ENCODE measurements around the gene COG7.
"Not testable (repeated sequence)": the region's sequence is repeated elsewhere in the genome, so short reads cannot be mapped to it uniquely, and the experiment has no call there.

COG7 gene

GRCh38 chr16:23491490-23492391 lies 38.8 kb upstream of the COG7 start:
- Histone ChIP-seq H3K4me3 (ENCODE audit: low read length) (no peak overlapping the region), H3K36me3 (ENCODE audit: control insufficient read depth, insufficient read depth, low read length, severe bottlenecking) (peaks cover 70% of the 10 kb centered on the region), H3K9me3 (ENCODE audit: control insufficient read depth, low read length) (no peaks in the 10 kb centered on the region), H3K27me3 (replicated peaks; ENCODE audit: control insufficient read depth, insufficient read depth, low read length) (no peaks in the 10 kb centered on the region), H3K4me1 (ENCODE audit: control insufficient read depth, insufficient read depth, low read length) (peaks cover 4% of the 10 kb centered on the region), H3K9ac (ENCODE audit: low read length) (no peak overlapping the region)
- no peak for DNase-seq (ENCODE audit: low read depth)

GRCh38 chr16:23486480-23486879 lies 33.5 kb upstream of the COG7 start:
- Histone ChIP-seq H3K9me3 (ENCODE audit: control insufficient read depth, low read length) (no peaks in the 10 kb centered on the region), H3K4me1 (ENCODE audit: control insufficient read depth, insufficient read depth, low read length) (no peaks in the 10 kb centered on the region), H3K36me3 (ENCODE audit: control insufficient read depth, insufficient read depth, low read length, severe bottlenecking) (peaks cover 84% of the 10 kb centered on the region), H3K27me3 (replicated peaks; ENCODE audit: control insufficient read depth, insufficient read depth, low read length) (no peaks in the 10 kb centered on the region), H3K4me3 (ENCODE audit: low read length) (no peak overlapping the region), H3K9ac (ENCODE audit: low read length) (no peak overlapping the region)
- no peak for DNase-seq (ENCODE audit: low read depth)

- H3K9me3 ChIP-seq (ENCODE audit: control insufficient read depth, low read length): no peaks in the 10 kb centered on the region
- H3K36me3 ChIP-seq (ENCODE audit: control insufficient read depth, insufficient read depth, low read length, severe bottlenecking): peaks cover 87% of the 10 kb centered on the region
- H3K4me1 ChIP-seq (ENCODE audit: control insufficient read depth, insufficient read depth, low read length): no peaks in the 10 kb centered on the region
- no peak for DNase-seq (ENCODE audit: low read depth)
- no peak overlapping the region for H3K4me3 ChIP-seq (ENCODE audit: low read length)
- H3K9ac ChIP-seq (ENCODE audit: low read length): no peak overlapping the region
- H3K27me3 ChIP-seq (replicated peaks; ENCODE audit: control insufficient read depth, insufficient read depth, low read length): no peaks in the 10 kb centered on the region
Observed at GRCh38 chr16:23485841-23486240, 32.9 kb upstream of the COG7 start.

- peaks cover 90% of the 10 kb centered on the region for H3K36me3 ChIP-seq (ENCODE audit: control insufficient read depth, insufficient read depth, low read length, severe bottlenecking)
- no peaks in the 10 kb centered on the region for H3K9me3 ChIP-seq (ENCODE audit: control insufficient read depth, low read length)
- no peak overlapping the region for H3K4me3 ChIP-seq (ENCODE audit: low read length)
- no peaks in the 10 kb centered on the region for H3K27me3 ChIP-seq (replicated peaks; ENCODE audit: control insufficient read depth, insufficient read depth, low read length)
- H3K4me1 ChIP-seq (ENCODE audit: control insufficient read depth, insufficient read depth, low read length): no peaks in the 10 kb centered on the region
- no peak for DNase-seq (ENCODE audit: low read depth)
- no peak overlapping the region for H3K9ac ChIP-seq (ENCODE audit: low read length)
Observed at GRCh38 chr16:23485257-23485614, 32.2 kb upstream of the COG7 start.

GRCh38 chr16:23484510-23485256 lies 31.7 kb upstream of the COG7 start:
- Histone ChIP-seq H3K4me1 (ENCODE audit: control insufficient read depth, insufficient read depth, low read length) (no peaks in the 10 kb centered on the region), H3K9me3 (ENCODE audit: control insufficient read depth, low read length) (no peaks in the 10 kb centered on the region), H3K27me3 (replicated peaks; ENCODE audit: control insufficient read depth, insufficient read depth, low read length) (no peaks in the 10 kb centered on the region), H3K36me3 (ENCODE audit: control insufficient read depth, insufficient read depth, low read length, severe bottlenecking) (peaks cover 90% of the 10 kb centered on the region), H3K9ac (ENCODE audit: low read length) (no peak overlapping the region), H3K4me3 (ENCODE audit: low read length) (no peak overlapping the region)
- no peak for DNase-seq (ENCODE audit: low read depth)

- DNase-seq (ENCODE audit: low read depth); H3K9me3 ChIP-seq (ENCODE audit: control insufficient read depth, low read length); H3K27me3 ChIP-seq (replicated peaks; ENCODE audit: control insufficient read depth, insufficient read depth, low read length); H3K4me1 ChIP-seq (ENCODE audit: control insufficient read depth, insufficient read depth, low read length); H3K9ac ChIP-seq (ENCODE audit: low read length); H3K4me3 ChIP-seq (ENCODE audit: low read length): not testable (repeated sequence)
- peaks cover 90% of the 10 kb centered on the region for H3K36me3 ChIP-seq (ENCODE audit: control insufficient read depth, insufficient read depth, low read length, severe bottlenecking)
Observed at GRCh38 chr16:23483492-23483891, 30.5 kb upstream of the COG7 start.

- H3K27me3 ChIP-seq (replicated peaks; ENCODE audit: control insufficient read depth, insufficient read depth, low read length): no peaks in the 10 kb centered on the region
- no peak overlapping the region for H3K9ac ChIP-seq (ENCODE audit: low read length)
- no peak overlapping the region for H3K4me3 ChIP-seq (ENCODE audit: low read length)
- H3K36me3 ChIP-seq (ENCODE audit: control insufficient read depth, insufficient read depth, low read length, severe bottlenecking): peaks cover 87% of the 10 kb centered on the region
- H3K9me3 ChIP-seq (ENCODE audit: control insufficient read depth, low read length): no peaks in the 10 kb centered on the region
- DNase-seq (ENCODE audit: low read depth): no peak
- no peaks in the 10 kb centered on the region for H3K4me1 ChIP-seq (ENCODE audit: control insufficient read depth, insufficient read depth, low read length)
Observed at GRCh38 chr16:23482778-23483177, 29.8 kb upstream of the COG7 start.

- no peak for DNase-seq (ENCODE audit: low read depth)
- Histone ChIP-seq H3K4me1 (ENCODE audit: control insufficient read depth, insufficient read depth, low read length) (no peaks in the 10 kb centered on the region), H3K27me3 (replicated peaks; ENCODE audit: control insufficient read depth, insufficient read depth, low read length) (no peaks in the 10 kb centered on the region), H3K9ac (ENCODE audit: low read length) (no peak overlapping the region), H3K9me3 (ENCODE audit: control insufficient read depth, low read length) (no peaks in the 10 kb centered on the region), H3K36me3 (ENCODE audit: control insufficient read depth, insufficient read depth, low read length, severe bottlenecking) (peaks cover 83% of the 10 kb centered on the region), H3K4me3 (ENCODE audit: low read length) (no peak overlapping the region)
Observed at GRCh38 chr16:23480257-23480656, 27.3 kb upstream of the COG7 start.

GRCh38 chr16:23479138-23479537 lies 26.1 kb upstream of the COG7 start:
- H3K4me1 ChIP-seq (ENCODE audit: control insufficient read depth, insufficient read depth, low read length): no peaks in the 10 kb centered on the region
- H3K9ac ChIP-seq (ENCODE audit: low read length): no peak overlapping the region
- no peaks in the 10 kb centered on the region for H3K27me3 ChIP-seq (replicated peaks; ENCODE audit: control insufficient read depth, insufficient read depth, low read length)
- H3K9me3 ChIP-seq (ENCODE audit: control insufficient read depth, low read length): no peaks in the 10 kb centered on the region
- H3K4me3 ChIP-seq (ENCODE audit: low read length): no peak overlapping the region
- H3K36me3 ChIP-seq (ENCODE audit: control insufficient read depth, insufficient read depth, low read length, severe bottlenecking): peaks cover 83% of the 10 kb centered on the region
- no peak for DNase-seq (ENCODE audit: low read depth)

GRCh38 chr16:23478566-23478965 lies 25.6 kb upstream of the COG7 start:
- peaks cover 87% of the 10 kb centered on the region for H3K36me3 ChIP-seq (ENCODE audit: control insufficient read depth, insufficient read depth, low read length, severe bottlenecking)
- no peak overlapping the region for H3K4me3 ChIP-seq (ENCODE audit: low read length)
- H3K9me3 ChIP-seq (ENCODE audit: control insufficient read depth, low read length): no peaks in the 10 kb centered on the region
- H3K4me1 ChIP-seq (ENCODE audit: control insufficient read depth, insufficient read depth, low read length): no peaks in the 10 kb centered on the region
- H3K27me3 ChIP-seq (replicated peaks; ENCODE audit: control insufficient read depth, insufficient read depth, low read length): no peaks in the 10 kb centered on the region
- DNase-seq (ENCODE audit: low read depth): no peak
- no peak overlapping the region for H3K9ac ChIP-seq (ENCODE audit: low read length)

- DNase-seq (ENCODE audit: low read depth): no peak
- Histone ChIP-seq H3K4me3 (ENCODE audit: low read length) (no peak overlapping the region), H3K9ac (ENCODE audit: low read length) (no peak overlapping the region), H3K9me3 (ENCODE audit: control insufficient read depth, low read length) (no peaks in the 10 kb centered on the region), H3K36me3 (ENCODE audit: control insufficient read depth, insufficient read depth, low read length, severe bottlenecking) (peaks cover 74% of the 10 kb centered on the region), H3K27me3 (replicated peaks; ENCODE audit: control insufficient read depth, insufficient read depth, low read length) (no peaks in the 10 kb centered on the region), H3K4me1 (ENCODE audit: control insufficient read depth, insufficient read depth, low read length) (no peaks in the 10 kb centered on the region)
Observed at GRCh38 chr16:23476289-23476688, 23.3 kb upstream of the COG7 start.
